ENCODE results near the gene ALG2.

- no peak for TF ChIP-seq EP300 (IDR thresholded peaks at IDR 0.05)
- TF ChIP-seq, protein P1, sequence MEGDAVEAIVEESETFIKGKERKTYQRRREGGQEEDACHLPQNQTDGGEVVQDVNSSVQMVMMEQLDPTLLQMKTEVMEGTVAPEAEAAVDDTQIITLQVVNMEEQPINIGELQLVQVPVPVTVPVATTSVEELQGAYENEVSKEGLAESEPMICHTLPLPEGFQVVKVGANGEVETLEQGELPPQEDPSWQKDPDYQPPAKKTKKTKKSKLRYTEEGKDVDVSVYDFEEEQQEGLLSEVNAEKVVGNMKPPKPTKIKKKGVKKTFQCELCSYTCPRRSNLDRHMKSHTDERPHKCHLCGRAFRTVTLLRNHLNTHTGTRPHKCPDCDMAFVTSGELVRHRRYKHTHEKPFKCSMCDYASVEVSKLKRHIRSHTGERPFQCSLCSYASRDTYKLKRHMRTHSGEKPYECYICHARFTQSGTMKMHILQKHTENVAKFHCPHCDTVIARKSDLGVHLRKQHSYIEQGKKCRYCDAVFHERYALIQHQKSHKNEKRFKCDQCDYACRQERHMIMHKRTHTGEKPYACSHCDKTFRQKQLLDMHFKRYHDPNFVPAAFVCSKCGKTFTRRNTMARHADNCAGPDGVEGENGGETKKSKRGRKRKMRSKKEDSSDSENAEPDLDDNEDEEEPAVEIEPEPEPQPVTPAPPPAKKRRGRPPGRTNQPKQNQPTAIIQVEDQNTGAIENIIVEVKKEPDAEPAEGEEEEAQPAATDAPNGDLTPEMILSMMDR (IDR thresholded peaks at IDR 0.05): no peak
These were observed 41.1 kb downstream of the ALG2 start for GRCh38 chr9:99180662-99181061.

Measured in suprapubic skin (tissue), 3 donors.